NT2/D1 (cell line): Measurements from ENCODE around the gene POLD4.

Source experiments
- DNase-seq: peaks from one replicate; pipeline ENCODE4 v3.0.0-alpha.2; 2011; ENCODE audit warnings: low read depth, low spot score
- H3K27me3 ChIP-seq: 2 replicates; pipeline ENCODE4 v1.6.0; 2011; ENCODE audit warnings: mild to moderate bottlenecking; ENCODE audit not compliant: insufficient read length, insufficient read depth
- H3K36me3 ChIP-seq: 2 replicates; pipeline ENCODE4 v1.6.1; 2011; ENCODE audit warnings: mild to moderate bottlenecking, low read length, mixed read lengths; ENCODE audit not compliant: insufficient read depth, insufficient read length
- H3K4me1 ChIP-seq: 2 replicates; pipeline ENCODE4 v1.5.1; 2011; ENCODE audit not compliant: insufficient read depth, insufficient read length
- H3K4me3 ChIP-seq: 2 replicates; pipeline ENCODE4 v1.5.1; 2011; ENCODE audit warnings: low read depth; ENCODE audit not compliant: insufficient read length
- H3K9ac ChIP-seq: 2 replicates; pipeline ENCODE4 v1.6.0; 2011; ENCODE audit warnings: low read depth; ENCODE audit not compliant: insufficient read length
- H3K9me3 ChIP-seq: 2 replicates; pipeline ENCODE4 v1.5.1; 2011; ENCODE audit warnings: mild to moderate bottlenecking, low read length; ENCODE audit not compliant: insufficient read depth
- SUZ12 ChIP-seq: IDR thresholded peaks from 2 replicates; pipeline ENCODE4 v1.6.1; 2011; ENCODE audit not compliant: insufficient read length, insufficient read depth; ENCODE audit errors: extremely low read depth
- YY1 ChIP-seq: IDR thresholded peaks from 2 replicates; pipeline ENCODE4 v1.6.1; 2011; ENCODE audit not compliant: insufficient read length, insufficient read depth
- ZNF274 ChIP-seq: IDR thresholded peaks from 2 replicates; pipeline ENCODE4 v1.6.1; 2011; ENCODE audit warnings: mild to moderate bottlenecking, low read depth, low read length

POLD4 gene

GRCh38 chr11:67376873-67377808 is 23.8 kb upstream of the POLD4 start:
- H3K9me3 ChIP-seq = no peaks in the 10 kb centered on the region
- DNase-seq = no peak
- peaks cover 18% of the 10 kb centered on the region for H3K27me3 ChIP-seq
- H3K4me1 ChIP-seq = peaks cover 37% of the 10 kb centered on the region
- H3K4me3 ChIP-seq = no peak overlapping the region
- no peak for TF ChIP-seq YY1
- no peak for TF ChIP-seq SUZ12
- no peak for TF ChIP-seq ZNF274
- H3K9ac ChIP-seq = no peak overlapping the region
- H3K36me3 ChIP-seq = no peaks in the 10 kb centered on the region

- no peak for DNase-seq
- H3K4me1 ChIP-seq = peaks cover 44% of the 10 kb centered on the region
- no peaks in the 10 kb centered on the region for H3K9me3 ChIP-seq
- TF ChIP-seq YY1 (no peak), SUZ12 (no peak), ZNF274 (no peak)
- no peaks in the 10 kb centered on the region for H3K36me3 ChIP-seq
- peak overlapping the region; percentile 19 for H3K4me3 ChIP-seq
- peaks cover 21% of the 10 kb centered on the region for H3K27me3 ChIP-seq
- peak overlapping the region; percentile 71 for H3K9ac ChIP-seq
Observed at GRCh38 chr11:67376063-67376820, 22.9 kb upstream of the POLD4 start.

GRCh38 chr11:67375320-67376055 is 22.1 kb upstream of the POLD4 start:
- no peak for DNase-seq
- peaks cover 4% of the 10 kb centered on the region for H3K36me3 ChIP-seq
- H3K9ac ChIP-seq = peak overlapping the region; percentile 88
- H3K4me3 ChIP-seq = peak overlapping the region; percentile 33
- H3K4me1 ChIP-seq = peaks cover 51% of the 10 kb centered on the region
- TF ChIP-seq YY1 (no peak), SUZ12 (no peak), ZNF274 (no peak)
- no peaks in the 10 kb centered on the region for H3K9me3 ChIP-seq
- peaks cover 21% of the 10 kb centered on the region for H3K27me3 ChIP-seq

- no peak for DNase-seq
- H3K9me3 ChIP-seq = no peaks in the 10 kb centered on the region
- TF ChIP-seq ZNF274 = no peak
- TF ChIP-seq YY1 = no peak
- TF ChIP-seq SUZ12 = no peak
- H3K4me1 ChIP-seq = peaks cover 54% of the 10 kb centered on the region
- H3K27me3 ChIP-seq = peaks cover 21% of the 10 kb centered on the region
- H3K36me3 ChIP-seq = peaks cover 4% of the 10 kb centered on the region
- peak overlapping the region; percentile 62 for H3K4me3 ChIP-seq
- H3K9ac ChIP-seq = peak overlapping the region; percentile 87
Observed at GRCh38 chr11:67374571-67375281, 21.4 kb upstream of the POLD4 start.

- peaks cover 10% of the 10 kb centered on the region for H3K36me3 ChIP-seq
- H3K4me3 ChIP-seq = peak overlapping the region; percentile 62
- H3K4me1 ChIP-seq = peaks cover 46% of the 10 kb centered on the region
- DNase-seq = peak; percentile 90
- H3K9ac ChIP-seq = peak overlapping the region; percentile 87
- no peaks in the 10 kb centered on the region for H3K9me3 ChIP-seq
- no peak for TF ChIP-seq YY1
- TF ChIP-seq ZNF274 = no peak
- no peak for TF ChIP-seq SUZ12
- peaks cover 27% of the 10 kb centered on the region for H3K27me3 ChIP-seq
Observed at GRCh38 chr11:67373648-67374570, 20.6 kb upstream of the POLD4 start.
